Esophagus squamous epithelium (tissue), 4 donors: Measurements from ENCODE around the gene NDST1.

Source experiments
- POLR2A ChIP-seq, 4 donors: fragments of 450-650 bp; IDR thresholded peaks; one replicate each; pipeline ENCODE4 v1.6.1; 2017; ENCODE audit warnings: antibody characterized with exemption in 4 of 4, mild to moderate bottlenecking in 4 of 4, moderate library complexity in 3 of 4
- TF ChIP-seq, protein P1 (sequence below), 6 experiments: fragments of 450-650 bp in 4 of 6; fragments of 200-600 bp in 2 of 6; sonication (generic) in 2 of 6; IDR thresholded peaks; one replicate each; pipeline ENCODE4 v1.5.1; 2016 to 2019; ENCODE audit warnings: antibody characterized with exemption in 6 of 6, mild to moderate bottlenecking in 4 of 6, moderate library complexity in 4 of 6

GRCh38 chr5:150559088-150559487 is 51.2 kb downstream of the NDST1 start:
- TF ChIP-seq, protein P1, sequence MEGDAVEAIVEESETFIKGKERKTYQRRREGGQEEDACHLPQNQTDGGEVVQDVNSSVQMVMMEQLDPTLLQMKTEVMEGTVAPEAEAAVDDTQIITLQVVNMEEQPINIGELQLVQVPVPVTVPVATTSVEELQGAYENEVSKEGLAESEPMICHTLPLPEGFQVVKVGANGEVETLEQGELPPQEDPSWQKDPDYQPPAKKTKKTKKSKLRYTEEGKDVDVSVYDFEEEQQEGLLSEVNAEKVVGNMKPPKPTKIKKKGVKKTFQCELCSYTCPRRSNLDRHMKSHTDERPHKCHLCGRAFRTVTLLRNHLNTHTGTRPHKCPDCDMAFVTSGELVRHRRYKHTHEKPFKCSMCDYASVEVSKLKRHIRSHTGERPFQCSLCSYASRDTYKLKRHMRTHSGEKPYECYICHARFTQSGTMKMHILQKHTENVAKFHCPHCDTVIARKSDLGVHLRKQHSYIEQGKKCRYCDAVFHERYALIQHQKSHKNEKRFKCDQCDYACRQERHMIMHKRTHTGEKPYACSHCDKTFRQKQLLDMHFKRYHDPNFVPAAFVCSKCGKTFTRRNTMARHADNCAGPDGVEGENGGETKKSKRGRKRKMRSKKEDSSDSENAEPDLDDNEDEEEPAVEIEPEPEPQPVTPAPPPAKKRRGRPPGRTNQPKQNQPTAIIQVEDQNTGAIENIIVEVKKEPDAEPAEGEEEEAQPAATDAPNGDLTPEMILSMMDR (IDR thresholded peaks at IDR 0.05): no peak
- TF ChIP-seq POLR2A (IDR thresholded peaks at IDR 0.05): no peak
